Activated CD8-positive, alpha-beta memory T cell treated with anti-CD3 and anti-CD28 coated beads, Interleukin-2, amount 50 U/mL, for 48 hours (primary cell): Measurements from ENCODE around the gene MINAR1.

Experiments used
- DNase-seq: peaks from one replicate; pipeline ENCODE4 v3.0.0-alpha.2; 2020

The MINAR1 gene

GRCh38 chr15:79433276-79433990 lies 1.3 kb downstream of the MINAR1 start:
- DNase-seq = no peak

DNA sequence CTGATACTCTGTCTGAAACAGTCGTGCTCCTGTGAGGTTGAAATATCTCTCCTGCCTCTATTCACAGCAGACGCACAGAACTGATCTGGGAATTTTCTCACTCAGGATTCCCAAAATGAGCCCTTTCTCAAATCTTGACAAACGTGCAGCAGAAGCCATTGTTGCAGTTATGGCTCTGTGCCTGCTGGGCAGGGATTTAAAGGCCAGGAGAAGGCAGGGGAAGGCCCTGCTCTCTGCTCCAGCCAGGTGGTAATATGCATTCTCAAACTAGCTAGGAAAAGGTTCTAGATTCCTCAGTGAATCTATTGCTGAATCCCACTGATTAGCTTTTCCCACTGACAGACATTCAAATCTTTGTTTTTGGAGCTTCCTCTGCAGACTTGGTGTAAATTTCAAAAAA lies 2.2 kb downstream of the MINAR1 start:
- DNase-seq = no peak

DNA sequence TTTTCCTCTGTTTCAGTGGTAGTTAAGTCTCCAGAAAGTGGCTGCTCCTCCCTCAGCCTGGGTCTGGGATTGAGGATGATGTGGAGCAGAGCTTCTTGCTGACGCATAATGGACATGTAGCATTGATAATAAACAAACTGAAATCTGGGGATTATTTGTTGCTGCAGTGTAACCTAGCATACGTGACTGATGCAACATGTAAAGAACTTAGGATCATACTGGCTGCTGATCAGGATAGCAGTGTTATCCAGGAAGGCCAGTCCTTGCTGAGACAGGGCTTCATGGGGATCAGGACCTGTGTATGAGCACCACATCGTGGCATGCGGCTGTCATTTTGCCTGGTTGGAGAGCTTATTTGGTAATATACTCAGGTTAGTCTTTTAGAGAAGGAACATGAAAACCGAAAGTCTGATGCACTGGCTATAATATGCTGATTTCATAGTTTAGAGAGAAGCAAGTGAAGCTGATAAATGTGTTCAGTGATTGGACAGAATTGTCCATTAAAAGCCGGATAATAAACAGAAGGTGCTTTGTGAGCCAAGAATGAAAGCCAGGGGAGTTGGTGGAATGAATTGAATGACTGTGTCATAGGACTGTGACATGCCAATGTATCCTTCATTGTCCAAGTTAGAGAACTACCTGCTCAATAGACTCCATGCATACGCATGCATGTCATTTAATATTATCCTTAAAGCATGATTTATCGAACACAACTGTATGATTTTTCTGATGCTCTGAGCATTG lies 4.1 kb downstream of the MINAR1 start:
- DNase-seq = no peak

DNA sequence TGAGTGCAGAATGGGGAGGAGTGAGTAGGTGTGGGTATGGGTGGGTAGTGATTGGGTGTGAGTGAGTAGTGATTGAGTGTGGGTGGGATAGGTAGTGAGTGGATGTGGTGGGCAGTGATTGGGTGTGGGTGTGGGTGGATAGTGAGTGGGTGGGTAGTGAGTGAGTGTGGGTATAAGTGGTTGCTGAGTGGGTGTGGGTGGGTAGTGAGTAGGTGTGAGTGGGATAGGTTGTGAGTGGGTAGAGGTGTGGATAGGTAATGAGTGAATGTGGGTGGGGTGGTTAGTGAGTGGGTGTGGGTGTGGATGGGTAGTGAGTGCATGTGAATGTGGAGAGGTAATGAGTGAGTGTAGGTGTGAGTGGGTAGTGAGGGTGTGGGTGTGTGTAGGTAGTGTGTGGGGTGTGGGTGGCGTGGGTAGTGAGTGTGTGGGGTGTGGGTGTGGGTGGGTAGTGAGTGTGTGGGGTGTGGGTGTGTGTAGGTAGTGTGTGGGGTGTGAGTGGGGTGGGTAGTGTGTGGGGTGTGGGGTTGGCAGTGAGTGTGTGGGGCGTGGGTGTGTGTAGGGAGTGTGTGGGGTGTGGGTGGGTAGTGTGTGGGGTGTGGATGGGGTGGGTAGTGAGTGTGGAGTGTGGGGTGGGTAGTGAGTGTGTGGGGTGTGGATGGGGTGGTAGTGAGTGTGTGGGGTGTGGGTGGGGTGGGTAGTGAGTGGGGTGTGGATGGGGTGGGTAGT lies 5.3 kb downstream of the MINAR1 start:
- no peak for DNase-seq

DNA sequence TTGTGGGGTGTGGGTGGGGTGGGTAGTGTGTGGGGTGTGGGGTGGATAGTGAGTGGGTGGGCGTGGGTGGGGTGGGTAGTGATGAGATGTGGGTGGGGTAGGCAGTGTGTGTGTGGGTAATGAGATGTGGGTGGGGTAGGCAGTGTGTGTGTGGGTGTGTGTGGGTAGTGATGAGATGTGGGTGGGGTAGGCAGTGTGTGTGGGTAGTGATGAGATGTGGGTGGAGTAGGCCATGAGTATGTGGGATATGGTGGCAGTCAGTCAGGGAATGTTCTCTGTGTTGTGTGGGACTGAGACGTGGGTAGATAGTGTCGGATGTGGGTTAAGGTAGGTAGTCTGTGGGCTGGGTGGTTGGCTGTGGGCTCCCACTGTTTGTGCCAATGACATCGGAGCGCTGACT lies 7.1 kb downstream of the MINAR1 start:
- DNase-seq = no peak

DNA sequence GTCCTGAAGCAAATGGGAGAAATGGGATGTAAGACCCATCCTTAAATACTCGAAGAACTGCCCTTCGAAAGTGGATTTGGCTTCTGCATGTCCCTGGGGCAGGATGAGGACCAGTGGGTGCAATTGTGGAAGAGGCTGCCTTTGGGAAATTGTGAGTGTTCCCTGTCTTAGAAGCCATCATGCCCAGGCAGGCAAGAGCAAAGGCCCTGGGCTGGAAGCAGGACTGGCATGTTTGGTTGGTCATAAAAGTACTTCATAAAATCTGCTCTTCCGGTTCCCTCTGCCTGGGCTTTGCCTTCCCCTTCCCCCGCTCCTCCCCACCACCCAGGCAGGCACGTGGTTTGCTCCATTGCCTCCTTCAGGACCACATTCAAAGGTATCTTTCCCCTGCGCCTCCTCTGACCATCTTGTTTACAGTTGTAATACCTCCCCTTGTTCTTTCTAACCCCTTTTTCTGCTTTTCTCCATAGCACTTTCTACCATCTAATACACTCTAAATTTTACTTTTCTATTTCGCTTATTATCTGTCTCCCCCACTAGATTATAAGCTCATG lies 8.3 kb downstream of the MINAR1 start:
- DNase-seq = no peak

GRCh38 chr15:79442911-79443310 lies 10.8 kb downstream of the MINAR1 start:
- no peak for DNase-seq

- DNase-seq = no peak
These were observed 14.9 kb downstream of the MINAR1 start for GRCh38 chr15:79447060-79447459.

DNA sequence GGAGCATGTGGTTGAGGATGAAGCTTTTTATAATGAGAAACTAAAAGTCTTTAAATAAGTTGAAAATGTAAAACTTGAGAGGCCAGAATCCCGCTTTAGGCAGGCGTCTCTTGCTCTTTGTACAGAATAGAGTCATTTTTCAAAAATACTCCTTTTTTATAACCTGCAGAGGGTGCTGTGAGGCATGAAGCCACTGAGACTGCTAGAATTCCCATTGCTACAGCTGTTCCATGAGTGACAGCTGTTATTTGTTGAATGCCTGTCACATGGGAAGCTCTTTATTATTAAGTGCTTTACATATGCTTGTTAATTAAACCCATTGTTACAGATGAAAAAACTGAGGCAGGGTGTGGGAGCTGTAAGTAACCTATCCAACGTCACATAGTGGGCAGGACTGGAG lies 18.5 kb downstream of the MINAR1 start:
- DNase-seq = no peak

DNA sequence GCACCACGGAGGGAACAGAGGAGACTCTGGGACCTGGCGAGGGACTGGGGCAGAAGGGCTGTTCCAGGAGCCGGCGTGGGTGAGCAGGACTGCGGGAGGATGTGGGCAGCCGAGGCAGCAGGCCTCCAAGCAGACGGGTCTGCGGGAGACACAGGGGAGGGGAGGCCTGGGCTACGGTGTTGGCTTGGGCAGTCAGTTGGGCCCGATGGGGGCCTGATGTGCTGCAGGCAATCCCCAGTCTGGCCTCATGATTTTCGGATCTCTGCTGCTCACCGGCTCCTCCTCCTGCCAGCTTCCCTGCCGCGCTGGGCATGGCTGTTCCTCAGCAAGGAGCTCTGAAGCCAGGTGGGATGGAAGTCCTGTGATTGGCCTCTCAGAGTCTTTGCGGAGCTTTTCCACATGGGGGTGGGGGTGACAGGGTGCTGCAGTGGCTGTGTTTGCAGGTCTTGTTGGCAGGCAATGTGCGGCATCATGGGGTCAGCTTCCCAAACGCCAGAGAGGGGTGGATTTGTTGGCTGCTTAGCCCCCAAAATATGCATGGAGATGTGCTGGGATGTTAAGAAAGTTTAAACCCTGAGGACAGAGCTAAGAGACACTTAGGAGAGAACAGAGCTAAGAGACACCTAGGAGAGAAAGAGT lies 19.3 kb downstream of the MINAR1 start:
- DNase-seq = no peak

- no peak for DNase-seq
These were observed 20.3 kb downstream of the MINAR1 start for GRCh38 chr15:79452244-79453051.

GRCh38 chr15:79453446-79453845 lies 21.3 kb downstream of the MINAR1 start:
- DNase-seq = no peak

- no peak for DNase-seq
These were observed 21.9 kb downstream of the MINAR1 start for GRCh38 chr15:79454063-79454462.

DNA sequence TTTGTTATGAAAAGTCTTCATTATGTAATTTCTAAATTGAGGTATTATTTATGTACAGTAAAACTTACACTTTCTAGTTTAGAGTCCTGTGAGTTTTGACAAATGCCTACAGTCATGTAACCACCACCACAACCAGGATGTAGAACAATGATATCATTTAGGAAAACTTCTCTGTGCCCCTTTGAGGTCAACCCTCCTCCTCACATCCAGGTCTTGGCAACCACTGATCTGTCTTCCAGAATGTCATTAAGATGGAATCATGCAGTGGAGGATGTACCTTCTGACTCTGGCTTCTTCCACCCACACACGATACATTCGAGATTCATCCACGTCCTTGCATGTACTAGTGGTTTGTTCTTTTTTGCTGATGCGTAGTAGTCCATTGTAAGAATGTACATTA lies 23.2 kb downstream of the MINAR1 start:
- DNase-seq = no peak

DNA sequence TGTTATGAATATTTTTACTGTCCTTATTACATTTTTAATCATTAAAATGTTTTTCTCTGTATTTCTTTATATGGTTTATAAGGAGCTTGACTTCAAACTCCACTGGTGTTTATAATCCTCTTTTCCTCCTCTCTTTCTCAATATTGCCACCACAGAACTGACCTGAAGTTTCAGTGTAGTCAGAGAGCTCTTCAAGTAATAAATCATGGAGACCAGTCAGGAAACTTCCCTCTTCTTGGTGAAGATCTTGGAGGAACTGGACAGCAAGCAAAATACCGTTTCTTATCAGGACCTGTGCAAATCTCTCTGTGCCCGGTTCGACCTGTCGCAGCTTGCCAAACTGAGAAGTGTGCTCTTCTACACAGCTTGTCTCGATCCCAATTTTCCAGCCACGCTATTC lies 23.8 kb downstream of the MINAR1 start:
- no peak for DNase-seq

GRCh38 chr15:79458491-79458890 lies 26.4 kb downstream of the MINAR1 start:
- DNase-seq = no peak

GRCh38 chr15:79459666-79460065 lies 27.5 kb downstream of the MINAR1 start:
- DNase-seq = no peak

GRCh38 chr15:79463043-79463780 lies 31.1 kb downstream of the MINAR1 start:
- DNase-seq = no peak

- DNase-seq = no peak
These were observed 31.7 kb downstream of the MINAR1 start for GRCh38 chr15:79463781-79464270.

DNA sequence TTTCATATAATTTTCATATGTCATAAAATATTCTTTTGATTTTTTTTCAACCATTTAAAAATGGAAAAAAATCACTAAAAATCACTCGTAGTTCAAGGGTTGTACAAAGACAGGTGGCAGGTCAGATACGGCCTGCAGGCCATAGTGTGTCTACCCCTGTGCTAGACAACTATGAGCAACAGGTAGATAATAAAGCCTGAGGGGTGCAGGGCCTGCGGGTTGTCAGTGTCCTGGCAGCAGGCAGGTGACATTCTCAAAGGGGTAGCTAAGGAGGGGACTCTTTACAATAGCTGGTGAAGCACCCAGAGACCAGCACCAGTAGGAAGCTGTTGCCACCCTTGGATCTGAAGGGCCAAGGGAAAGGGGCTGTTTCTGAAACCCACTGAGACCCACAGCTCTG lies 34.4 kb downstream of the MINAR1 start:
- DNase-seq = no peak

GRCh38 chr15:79467865-79468586 lies 35.9 kb downstream of the MINAR1 start:
- no peak for DNase-seq
